DND-41 (cell line): ENCODE data around the gene EFNA3.

ENCODE experiments used
- CTCF ChIP-seq: IDR thresholded peaks from 2 replicates; pipeline ENCODE4 v1.5.1; 2012; ENCODE audit warnings: borderline replicate concordance, low read length, moderate library complexity, mild to moderate bottlenecking; ENCODE audit not compliant: poor library complexity, severe bottlenecking; ENCODE audit errors: extremely low read depth
- EZH2 ChIP-seq: IDR thresholded peaks from 3 replicates; pipeline ENCODE4 v1.6.1; 2012; ENCODE audit warnings: borderline replicate concordance, low read depth, mild to moderate bottlenecking, moderate library complexity, low read length, inconsistent platforms; ENCODE audit not compliant: severe bottlenecking

- TF ChIP-seq CTCF (no peak), EZH2 (no peak)
Observed at GRCh38 chr1:155070158-155070621, 8.4 kb upstream of the EFNA3 start.
